HG02610 (cell line): ENCODE measurements around the gene CEMIP.

Source experiments
- ATAC-seq: cut with Tn5 transposase; IDR thresholded peaks from one replicate; pipeline ENCODE4 v1.9.1; 2021; ENCODE audit warnings: mild to moderate bottlenecking, moderate library complexity; ENCODE audit not compliant: unreplicated experiment

CEMIP gene, protein sequence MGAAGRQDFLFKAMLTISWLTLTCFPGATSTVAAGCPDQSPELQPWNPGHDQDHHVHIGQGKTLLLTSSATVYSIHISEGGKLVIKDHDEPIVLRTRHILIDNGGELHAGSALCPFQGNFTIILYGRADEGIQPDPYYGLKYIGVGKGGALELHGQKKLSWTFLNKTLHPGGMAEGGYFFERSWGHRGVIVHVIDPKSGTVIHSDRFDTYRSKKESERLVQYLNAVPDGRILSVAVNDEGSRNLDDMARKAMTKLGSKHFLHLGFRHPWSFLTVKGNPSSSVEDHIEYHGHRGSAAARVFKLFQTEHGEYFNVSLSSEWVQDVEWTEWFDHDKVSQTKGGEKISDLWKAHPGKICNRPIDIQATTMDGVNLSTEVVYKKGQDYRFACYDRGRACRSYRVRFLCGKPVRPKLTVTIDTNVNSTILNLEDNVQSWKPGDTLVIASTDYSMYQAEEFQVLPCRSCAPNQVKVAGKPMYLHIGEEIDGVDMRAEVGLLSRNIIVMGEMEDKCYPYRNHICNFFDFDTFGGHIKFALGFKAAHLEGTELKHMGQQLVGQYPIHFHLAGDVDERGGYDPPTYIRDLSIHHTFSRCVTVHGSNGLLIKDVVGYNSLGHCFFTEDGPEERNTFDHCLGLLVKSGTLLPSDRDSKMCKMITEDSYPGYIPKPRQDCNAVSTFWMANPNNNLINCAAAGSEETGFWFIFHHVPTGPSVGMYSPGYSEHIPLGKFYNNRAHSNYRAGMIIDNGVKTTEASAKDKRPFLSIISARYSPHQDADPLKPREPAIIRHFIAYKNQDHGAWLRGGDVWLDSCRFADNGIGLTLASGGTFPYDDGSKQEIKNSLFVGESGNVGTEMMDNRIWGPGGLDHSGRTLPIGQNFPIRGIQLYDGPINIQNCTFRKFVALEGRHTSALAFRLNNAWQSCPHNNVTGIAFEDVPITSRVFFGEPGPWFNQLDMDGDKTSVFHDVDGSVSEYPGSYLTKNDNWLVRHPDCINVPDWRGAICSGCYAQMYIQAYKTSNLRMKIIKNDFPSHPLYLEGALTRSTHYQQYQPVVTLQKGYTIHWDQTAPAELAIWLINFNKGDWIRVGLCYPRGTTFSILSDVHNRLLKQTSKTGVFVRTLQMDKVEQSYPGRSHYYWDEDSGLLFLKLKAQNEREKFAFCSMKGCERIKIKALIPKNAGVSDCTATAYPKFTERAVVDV (N-terminal part only)

DNA sequence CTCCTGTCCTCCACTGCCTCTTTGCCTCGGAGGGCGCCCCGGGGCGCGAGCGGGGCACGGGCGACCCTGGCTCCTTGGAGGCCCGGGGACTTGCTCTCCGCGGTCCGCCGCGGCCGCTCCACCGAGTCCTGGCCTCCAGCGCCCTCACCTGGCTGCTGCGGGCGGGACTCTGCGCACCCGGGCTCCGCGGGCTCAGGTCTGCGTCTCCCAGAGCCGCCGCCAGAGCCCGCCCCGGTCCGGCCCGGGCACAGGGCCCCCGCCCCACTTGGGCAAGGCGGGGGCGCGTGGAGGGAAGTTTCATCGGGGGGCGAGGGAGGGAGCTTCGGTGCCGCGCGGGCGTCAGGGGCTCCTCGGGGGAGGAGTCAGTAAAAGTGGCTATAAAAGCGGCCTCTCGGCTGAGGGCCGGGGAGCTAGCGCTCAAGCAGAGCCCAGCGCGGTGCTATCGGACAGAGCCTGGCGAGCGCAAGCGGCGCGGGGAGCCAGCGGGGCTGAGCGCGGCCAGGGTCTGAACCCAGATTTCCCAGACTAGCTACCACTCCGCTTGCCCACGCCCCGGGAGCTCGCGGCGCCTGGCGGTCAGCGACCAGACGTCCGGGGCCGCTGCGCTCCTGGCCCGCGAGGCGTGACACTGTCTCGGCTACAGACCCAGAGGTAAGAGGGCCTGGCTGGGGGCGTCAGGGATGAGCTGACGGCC is at the start of gene CEMIP:
TSS of gene CEMIP (plus strand) at position 407 of the 694 bp plus-strand sequence. CDS start 94,510 bp downstream, outside the sequence.
- no peak for ATAC-seq

DNA sequence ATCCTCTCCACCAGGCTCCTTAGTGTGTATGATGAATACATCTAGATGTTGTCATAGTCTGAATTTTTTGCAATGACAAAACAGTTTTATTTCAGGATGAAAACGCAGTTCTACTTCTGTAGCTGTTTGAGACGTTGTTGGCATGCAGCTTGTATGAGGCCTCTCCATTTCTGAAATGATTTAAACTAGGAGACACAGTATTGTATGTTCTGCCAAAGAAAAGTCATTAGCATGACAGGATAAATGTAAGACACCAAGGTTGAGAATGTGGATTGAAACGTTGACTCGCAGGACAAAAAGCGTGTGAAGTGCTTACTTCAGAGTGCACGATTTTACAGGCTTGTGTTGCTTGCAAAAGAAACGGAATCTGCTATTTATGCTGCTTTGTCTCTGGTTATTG is 48.8 kb upstream of the CEMIP start:
- ATAC-seq, result no peak

DNA sequence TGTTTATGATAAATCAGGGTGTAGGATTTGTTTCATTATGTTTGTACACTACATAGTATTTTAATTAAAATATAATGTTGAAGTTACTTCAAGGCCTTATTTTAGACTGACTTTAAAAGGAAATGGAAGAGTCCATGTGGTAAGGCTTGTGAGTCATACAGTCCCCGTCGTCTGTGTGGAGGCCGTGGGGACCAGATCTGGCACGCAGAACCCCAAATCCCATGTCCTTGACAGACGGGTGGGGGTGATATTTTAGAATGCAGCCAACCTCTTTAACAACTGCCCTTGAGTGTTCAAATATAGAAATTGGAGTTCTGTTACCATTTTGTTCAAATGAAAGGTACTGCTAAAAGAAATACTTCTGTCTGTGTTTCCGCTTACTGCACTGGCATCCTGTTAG is 48.2 kb upstream of the CEMIP start:
- no peak for ATAC-seq

DNA sequence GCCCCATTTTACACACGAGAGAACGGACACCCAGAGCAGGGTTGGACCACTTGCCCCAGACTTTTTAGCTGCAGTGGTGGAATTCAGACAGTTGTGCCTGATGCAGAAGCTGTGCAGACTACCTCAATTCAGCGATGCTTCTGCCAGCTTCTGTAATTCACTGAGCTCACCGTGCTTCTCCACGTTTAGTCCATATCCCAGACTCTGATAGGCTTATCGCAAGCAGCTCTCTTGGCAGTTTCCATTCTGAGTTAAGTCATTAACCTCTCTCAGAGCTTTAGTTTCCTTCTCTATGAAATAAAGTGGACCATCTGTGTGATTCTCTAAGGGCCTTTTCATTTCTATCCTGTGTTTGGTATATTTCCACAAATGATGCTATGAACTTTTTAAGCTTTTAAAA is 47.0 kb upstream of the CEMIP start:
- ATAC-seq, result no peak

DNA sequence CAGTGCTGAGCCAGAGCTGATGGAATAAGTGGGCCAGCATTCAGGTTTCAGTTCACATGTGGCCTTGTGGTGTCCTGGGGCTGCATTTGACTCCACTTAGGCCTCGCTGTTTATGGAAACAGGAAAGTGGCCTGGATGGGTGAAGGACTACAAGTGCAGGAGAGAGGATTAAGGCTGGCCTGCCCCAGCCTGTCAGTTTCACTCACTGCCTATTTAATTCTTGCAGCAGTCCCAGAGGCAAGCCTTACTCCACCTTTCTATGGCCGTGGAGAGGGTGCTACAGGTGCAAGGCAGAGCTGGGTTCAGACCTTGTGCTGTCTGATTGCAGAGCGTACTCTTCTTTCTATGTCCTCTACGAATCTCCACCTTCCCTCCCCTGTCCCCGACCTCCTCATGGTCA is 46.4 kb upstream of the CEMIP start:
- ATAC-seq, result no peak

DNA sequence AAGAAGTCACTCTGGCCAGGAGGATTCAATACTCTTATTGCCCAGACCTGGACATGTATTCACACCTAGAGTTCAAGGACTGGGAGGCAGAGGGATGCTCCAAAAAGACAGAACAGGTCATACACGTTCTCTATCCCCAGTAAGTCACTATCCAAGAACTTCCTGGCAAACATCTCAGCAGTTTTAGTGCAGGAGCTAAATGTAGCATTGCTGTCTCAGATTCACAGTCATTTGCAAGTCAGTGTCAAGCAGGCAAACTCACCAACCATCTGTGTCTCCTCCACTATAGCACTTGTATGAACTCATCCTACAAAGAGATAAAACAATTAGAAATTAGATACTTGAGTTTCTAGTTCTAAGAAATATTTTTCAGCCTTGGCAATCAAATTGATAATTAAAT is 45.7 kb upstream of the CEMIP start:
- ATAC-seq, result no peak

DNA sequence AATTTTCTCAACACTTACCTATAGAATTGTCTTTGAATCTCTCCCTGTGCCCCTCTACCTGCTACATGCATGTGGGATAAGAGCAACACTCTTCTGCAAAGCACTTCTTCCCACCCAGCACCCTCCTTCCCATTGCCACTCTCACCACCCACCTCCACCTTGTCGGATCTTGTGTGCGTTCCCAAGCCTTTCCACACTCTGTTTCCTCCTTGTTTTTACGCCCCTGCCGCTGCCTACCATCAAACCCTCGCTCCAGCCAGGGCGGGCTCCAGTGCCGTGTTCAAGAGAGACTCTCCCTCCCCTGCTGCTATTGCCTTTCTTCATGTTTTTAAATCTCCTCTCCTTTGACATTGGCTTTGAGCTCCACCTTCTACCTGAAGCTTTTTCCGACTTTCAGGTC is 43.8 kb upstream of the CEMIP start:
- no peak for ATAC-seq

DNA sequence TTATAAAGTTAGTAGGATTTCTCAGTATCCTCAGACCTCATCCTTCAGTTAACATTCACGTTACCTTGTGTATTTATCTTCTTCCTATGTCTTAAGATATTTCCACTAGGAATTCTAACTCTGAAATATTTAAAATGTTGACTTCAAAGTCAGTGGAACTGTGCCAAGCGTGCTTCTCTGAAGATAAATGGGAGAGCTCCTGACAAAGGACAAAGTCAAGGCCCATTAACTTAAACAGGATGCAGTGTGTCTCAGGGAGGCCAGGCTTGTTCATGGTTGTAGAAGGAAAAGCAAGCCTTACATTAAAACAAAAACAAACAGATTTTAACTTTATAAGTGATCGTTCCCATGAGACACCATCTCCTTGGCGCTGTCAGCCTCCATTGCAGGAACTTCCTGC is 42.6 kb upstream of the CEMIP start:
- no peak for ATAC-seq

DNA sequence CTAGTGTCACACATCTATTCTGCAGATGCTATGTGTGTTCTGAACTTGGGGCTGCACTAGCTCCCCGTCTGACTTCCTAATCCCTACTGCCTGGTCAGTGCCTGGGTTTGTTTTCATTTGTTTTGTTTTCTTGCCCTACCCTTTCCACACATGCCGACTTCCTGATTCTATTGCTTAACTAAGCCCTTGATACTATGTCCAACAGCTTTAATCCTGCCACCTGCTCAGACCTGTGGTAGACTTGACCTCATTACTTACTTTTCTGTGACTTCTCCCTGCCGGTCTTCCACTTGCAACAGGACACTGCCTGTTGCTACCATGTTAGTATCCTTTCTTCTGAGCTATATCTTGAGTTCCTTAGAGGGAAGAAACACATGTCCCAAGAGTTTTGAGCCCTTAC is 39.3 kb upstream of the CEMIP start:
- no peak for ATAC-seq

DNA sequence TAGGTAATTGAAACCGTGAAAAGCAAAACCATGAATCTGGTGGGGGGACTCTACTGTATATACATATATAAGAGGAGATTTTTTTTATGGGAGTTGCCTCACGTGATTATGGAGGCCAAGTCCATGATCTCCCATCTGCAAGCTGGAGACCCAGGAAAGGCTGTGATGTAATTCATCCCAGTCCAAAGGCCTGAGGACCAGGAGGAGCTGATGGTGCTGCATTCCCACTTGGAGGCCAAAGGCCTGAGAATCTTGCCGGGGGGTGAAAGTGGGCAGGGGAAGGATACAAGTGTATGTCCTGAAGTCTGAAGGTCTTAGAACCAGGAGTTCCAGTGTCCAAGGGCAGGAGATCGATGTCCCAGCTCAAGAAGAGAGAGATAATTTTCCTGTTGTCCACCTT is 37.1 kb upstream of the CEMIP start:
- ATAC-seq, result no peak

DNA sequence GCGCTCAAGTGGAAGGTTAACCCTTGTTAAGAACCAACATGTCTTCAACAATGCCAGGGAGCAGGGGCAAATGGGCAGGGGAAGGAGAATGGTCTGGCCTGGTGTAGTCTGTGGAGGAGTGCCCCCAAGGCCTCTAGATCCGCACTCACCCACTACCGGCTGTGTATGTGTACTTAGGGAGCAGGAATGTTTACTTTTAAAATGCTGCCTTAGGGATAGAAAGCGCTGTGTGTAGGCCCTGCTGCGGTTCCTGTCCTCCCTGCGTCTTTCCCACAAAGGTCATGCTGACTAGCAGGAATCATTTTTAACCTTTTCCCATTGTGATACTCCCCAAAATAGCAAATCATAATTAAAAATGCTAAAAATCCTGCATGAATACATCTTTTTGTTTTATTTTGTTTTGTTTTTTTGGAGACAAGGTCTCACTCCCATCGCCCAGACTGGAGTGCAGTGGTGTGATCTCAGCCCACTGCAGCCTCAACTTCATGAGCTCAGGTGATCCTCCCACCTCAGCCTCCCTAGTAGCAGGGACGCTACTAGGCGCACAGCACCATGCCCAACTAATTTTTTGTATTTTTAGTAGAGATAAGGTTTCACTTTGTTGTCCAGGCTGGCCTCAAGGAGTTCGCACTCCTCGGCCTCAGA is 35.9 kb upstream of the CEMIP start:
- ATAC-seq, result no peak

DNA sequence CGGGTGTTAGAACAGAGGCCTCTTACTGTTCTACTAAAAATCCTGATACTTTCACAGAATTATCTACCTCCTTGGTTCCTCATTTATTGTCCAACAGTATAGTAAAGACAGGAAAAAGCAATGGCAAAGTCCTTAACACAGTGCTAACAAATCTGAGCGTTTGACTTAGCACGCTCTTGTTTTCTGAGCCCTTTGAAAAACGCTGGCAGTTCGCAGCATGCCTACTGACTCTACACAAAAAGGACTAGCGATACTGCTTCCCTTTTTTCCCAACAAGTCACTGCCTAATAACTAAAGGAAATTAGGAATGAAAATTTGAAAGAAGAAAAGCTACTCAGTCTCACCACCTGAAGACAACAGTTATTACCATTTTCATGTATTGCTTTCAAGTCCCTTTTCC is 34.8 kb upstream of the CEMIP start:
- no peak for ATAC-seq

DNA sequence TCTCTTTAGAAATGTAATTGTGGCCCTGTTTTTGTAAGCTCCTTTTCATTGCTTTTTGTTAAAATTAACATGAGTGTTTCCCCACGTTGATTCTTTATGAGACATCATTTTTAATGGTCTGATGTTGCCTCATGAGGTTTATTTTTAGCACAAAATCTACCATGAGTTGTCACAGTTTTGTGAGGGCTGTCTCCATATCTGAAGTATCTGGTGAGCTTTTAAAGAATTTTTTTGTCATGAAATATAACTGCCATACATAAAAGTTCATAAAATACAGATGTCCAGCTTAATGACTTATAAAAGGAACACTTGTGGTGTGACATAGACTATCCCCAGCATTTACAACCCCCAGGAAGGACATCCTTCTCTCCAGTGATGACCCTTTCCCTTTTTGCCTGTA is 34.3 kb upstream of the CEMIP start:
- no peak for ATAC-seq

DNA sequence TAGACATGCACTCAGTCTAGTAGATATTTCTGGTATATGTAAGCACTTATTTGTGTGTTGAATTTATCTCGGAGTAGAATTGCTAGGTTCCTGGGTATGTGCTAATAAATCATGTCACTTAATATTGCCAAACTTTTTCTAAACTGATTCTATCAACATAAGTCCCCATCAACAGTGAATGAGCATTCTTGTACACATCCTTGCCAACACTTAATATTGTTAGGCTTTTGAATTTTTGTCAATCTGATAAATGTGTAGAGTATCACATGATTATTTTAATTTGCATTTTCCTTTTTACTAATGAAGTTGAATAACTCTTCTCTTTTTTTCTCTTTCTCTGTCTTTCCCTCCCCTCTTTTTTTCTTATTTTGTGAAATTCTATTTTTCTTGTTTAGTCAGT is 33.3 kb upstream of the CEMIP start:
- no peak for ATAC-seq

DNA sequence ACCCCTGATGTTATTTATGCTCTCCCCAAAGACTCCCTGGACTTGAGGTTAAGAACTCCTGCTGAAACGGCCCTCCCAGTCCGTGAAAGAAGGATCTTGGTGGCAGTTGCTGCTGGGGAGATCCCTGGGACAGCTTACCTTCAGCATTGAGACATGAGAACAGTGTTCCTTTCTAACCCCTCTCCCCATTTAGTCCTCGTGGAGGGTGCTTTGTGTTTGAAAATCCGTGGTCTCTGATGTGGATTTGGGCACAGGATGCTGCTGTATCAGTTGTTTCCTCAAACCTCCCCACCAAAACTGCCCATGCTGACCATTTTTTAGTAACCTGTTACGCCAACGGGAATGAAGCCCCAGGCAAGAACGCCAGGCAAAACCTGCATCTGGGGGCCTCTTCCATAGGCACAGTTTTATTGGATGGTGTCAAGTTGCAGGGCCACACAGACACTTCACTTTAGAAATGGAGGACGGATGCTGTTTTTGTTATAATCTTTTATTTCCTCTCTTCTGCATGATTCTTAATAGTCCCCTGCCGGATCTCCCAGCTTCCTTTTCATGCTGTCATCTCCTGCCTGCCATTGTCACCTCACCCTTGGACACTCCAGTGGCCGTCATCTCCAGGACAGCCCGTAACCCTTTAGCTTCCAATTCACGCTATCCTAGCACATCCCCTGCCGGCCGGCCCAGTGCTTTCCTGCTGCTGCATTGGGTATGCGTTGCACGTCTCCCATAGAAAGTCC is 31.7 kb upstream of the CEMIP start:
- no peak for ATAC-seq

DNA sequence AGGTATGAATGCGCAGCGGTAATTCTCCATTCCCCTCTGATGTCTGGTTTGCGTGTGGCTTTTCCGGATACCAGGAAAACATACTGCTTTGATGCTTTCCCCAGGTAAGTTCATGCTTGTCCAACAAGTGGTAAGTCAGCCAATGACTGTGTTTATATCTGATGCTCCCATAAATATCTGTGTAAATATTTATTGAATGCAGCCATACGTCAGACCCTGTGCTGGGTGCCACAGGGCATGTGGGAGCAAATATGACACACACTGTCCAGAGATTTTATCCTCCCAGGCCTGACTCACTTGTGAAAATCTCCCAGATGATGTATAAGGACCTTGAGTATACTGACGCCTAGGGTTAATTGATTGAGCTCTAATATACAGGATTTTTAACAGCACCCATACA is 29.6 kb upstream of the CEMIP start:
- no peak for ATAC-seq

DNA sequence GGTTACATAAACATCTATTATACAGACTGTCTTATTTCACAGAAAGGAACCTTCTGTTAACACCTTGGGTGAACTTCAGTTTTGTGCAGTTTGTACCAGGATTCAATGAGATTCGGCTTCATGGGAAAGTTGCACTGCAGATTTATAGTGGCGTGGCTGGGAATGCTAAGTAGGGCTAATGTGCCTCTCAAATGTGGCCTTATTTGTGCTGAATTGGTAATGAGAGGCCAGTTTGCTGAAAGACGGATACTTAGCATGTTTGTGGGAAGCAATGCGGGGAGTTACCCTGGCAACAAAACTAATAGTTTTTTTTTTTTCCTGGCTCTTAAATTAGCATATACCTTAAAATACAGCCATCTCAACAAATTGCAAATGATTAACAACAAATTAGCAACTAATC is 28.6 kb upstream of the CEMIP start:
- ATAC-seq, result no peak

DNA sequence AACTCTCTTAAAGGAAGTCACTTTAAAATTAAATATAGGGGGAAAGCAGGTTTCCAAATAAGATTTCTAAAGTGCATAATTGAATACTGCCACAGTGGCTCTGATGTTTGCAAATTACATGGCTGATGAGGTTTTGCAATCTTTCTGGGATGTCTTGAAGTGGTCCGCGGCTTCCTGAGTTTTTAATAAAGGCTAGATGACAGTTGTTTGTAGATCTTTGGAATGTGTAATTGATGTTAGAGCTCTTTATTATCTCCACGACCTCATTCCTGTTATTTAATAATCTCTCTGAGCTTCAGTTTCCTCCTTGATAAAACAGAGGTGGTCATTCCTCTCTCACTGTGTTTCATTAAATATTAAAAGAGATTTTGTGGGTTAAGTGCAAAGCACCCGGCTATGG is 27.0 kb upstream of the CEMIP start:
- no peak for ATAC-seq

DNA sequence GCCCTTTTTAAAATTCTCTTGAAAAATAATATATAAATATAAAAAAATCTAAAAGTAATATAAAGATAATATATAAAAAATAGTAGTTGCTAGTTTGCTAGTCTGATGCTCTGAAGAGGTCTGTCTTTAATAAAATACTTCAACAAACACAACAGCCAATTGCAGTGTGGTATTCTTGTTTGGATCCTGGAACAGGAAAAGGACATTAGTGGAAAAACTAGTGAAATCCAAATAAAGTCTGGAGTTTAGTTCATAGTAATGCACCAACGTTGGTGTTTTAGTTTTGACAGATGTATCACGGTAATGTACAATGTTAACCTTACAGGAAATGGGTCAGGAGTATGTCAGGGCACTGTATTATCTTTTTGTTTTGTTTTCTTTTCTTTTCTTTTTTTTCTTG is 26.0 kb upstream of the CEMIP start:
- ATAC-seq, result no peak

DNA sequence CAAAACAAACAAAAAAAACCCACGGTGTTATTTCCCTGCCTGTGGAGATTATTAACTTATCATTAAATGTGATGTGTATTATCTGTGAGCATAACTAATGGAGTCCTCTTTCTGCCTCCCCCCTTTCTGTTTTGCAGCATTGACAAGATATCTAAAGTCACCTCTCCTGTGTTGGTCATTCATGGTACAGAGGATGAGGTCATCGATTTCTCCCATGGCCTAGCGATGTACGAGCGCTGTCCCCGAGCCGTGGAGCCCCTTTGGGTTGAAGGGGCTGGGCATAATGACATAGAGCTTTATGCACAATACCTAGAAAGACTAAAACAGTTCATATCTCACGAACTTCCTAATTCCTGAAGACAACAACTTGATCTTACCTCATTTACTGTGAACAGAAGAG is 25.2 kb upstream of the CEMIP start:
- no peak for ATAC-seq
